ENCODE measurements around the gene EMCN. TPM values are rescaled to one million over a fixed set of nuclear protein-coding genes. Genes with fewer than 3 reads are reported as not detected.

The EMCN gene
- total and polyA plus RNA-seq, 10 of the 15 experiments (the other 5 are each of a cell fraction or from before 2014, with no cell fraction given): not detected

DNA sequence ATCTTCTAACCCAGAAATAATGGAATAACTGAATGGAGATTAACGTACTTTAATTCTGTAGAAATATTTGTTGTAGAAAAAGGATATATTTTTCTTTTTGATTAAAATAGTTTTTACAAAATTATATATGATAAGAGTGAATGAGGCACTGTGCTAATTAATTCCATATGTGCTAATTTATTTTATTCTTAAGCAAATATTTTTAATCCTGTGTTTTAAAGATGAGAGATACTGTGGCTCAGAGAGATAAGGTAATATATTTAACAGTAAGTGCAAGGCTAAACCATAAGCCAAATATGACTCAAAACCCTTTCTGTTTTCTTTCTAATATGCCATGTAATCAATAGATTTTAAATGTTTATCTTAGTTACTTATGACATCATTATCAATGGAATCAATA, 88.2 kb downstream of the EMCN start:
- Histone ChIP-seq H3K4me3 (no peak overlapping the region), H3K27me3 (replicated peaks in 1 of 2; ENCODE audit: control insufficient read depth in 2 of 2, insufficient read depth in 2 of 2, low read length in 1 of 2) (no peaks in the 10 kb centered on the region), H3K9me3 (replicated peaks; ENCODE audit: control insufficient read depth, insufficient read depth, low read length) (no peaks in the 10 kb centered on the region), H3K79me2 (ENCODE audit: control insufficient read depth, insufficient read depth, low read length) (no peaks in the 10 kb centered on the region), H3K27ac (ENCODE audit: control insufficient read depth, insufficient read depth) (no peak overlapping the region), H3K4me2 (ENCODE audit: control insufficient read depth, insufficient read depth) (no peak overlapping the region), H4K20me1 (ENCODE audit: control insufficient read depth, insufficient read depth) (no peaks in the 10 kb centered on the region), H3K9ac (ENCODE audit: control insufficient read depth, insufficient read depth, low read length) (no peak overlapping the region), H2AFZ (ENCODE audit: control insufficient read depth, low read depth, low read length) (no peak overlapping the region), H3K36me3 (ENCODE audit: control insufficient read depth in 2 of 2, insufficient read depth in 2 of 2, low read length in 1 of 2) (no peaks in the 10 kb centered on the region), H3K4me1 (ENCODE audit: control insufficient read depth, insufficient read depth, low read length) (no peaks in the 10 kb centered on the region)
- DNase-seq (ENCODE audit: low read depth, low spot score) (no peak), ATAC-seq (no peak), FAIRE-seq (no peak)
- in situ Hi-C loops (cut with MboI): no loop called here
- SMC1A ChIA-PET (ENCODE audit: uncharacterized antibody, unreplicated experiment): no interaction called here
- RAD21 ChIA-PET (ENCODE audit: unreplicated experiment): no interaction called here
- BruUV-seq (replicated peaks): no TSS peak
- CTCF ChIA-PET: no interaction called here
- WGBS (ENCODE audit: insufficient coverage, insufficient replicate concordance, low lambda C conversion rate, missing lambda C conversion rate): 21% methylated on average over 1 of the region's 1 CpG
- intact Hi-C loops (cut with micrococcal nuclease; ENCODE audit: unreplicated experiment): loop anchor here (10.0 kb wide), 1 partner anchor 735 kb away; no protein-coding TSS in a partner anchor
- no peak for TF ChIP-seq CHD2 (IDR thresholded peaks at IDR 0.05; ENCODE audit: borderline replicate concordance, low read depth, low read length)
- no peak for TF ChIP-seq ZBED1 (IDR thresholded peaks at IDR 0.05; ENCODE audit: borderline replicate concordance)
- TF ChIP-seq ATF7 (IDR thresholded peaks at IDR 0.05; ENCODE audit: low read depth): 0 out of 2 replicates have a peak, but pooled peaks have one; percentile 11
- TF ChIP-seq TBL1XR1 (IDR thresholded peaks at IDR 0.05; ENCODE audit: low read depth, low read length): no peak
- no peak for TF ChIP-seq TARDBP (IDR thresholded peaks at IDR 0.05; ENCODE audit: borderline replicate concordance)
- no peak for TF ChIP-seq POLR2AphosphoS5 (IDR thresholded peaks at IDR 0.05; ENCODE audit: low read length)
- POLR2A ChIA-PET: no interaction called here

DNA sequence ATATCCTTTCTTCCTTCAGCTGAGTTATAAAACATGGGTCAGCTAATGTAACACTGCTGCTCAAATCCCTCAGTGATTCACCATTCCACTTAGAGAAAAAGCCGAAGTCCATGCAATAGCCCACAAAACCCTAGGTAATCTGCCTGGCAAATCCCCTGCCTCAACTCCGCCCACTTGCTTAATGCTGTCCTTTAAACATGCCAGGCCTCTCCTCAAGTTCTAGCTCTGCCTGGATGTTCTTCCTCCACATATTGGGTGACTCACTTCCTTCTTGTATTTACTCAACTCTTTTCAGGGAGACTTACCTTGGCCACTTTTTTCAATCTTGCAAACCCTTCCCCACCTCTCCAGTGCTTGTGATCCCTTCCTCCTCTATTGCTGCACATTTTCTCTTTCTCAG, 89.8 kb downstream of the EMCN start:
- Histone ChIP-seq H3K36me3 (ENCODE audit: control insufficient read depth in 2 of 2, insufficient read depth in 2 of 2, low read length in 1 of 2) (no peaks in the 10 kb centered on the region), H3K27me3 (replicated peaks in 1 of 2; ENCODE audit: control insufficient read depth in 2 of 2, insufficient read depth in 2 of 2, low read length in 1 of 2) (no peaks in the 10 kb centered on the region), H3K9me3 (replicated peaks; ENCODE audit: control insufficient read depth, insufficient read depth, low read length) (no peaks in the 10 kb centered on the region), H3K4me1 (ENCODE audit: control insufficient read depth, insufficient read depth, low read length) (no peaks in the 10 kb centered on the region), H3K79me2 (ENCODE audit: control insufficient read depth, insufficient read depth, low read length) (no peaks in the 10 kb centered on the region), H4K20me1 (ENCODE audit: control insufficient read depth, insufficient read depth) (no peaks in the 10 kb centered on the region), H3K4me3 (no peak overlapping the region), H3K4me2 (ENCODE audit: control insufficient read depth, insufficient read depth) (no peak overlapping the region), H3K27ac (ENCODE audit: control insufficient read depth, insufficient read depth) (no peak overlapping the region), H3K9ac (ENCODE audit: control insufficient read depth, insufficient read depth, low read length) (no peak overlapping the region), H2AFZ (ENCODE audit: control insufficient read depth, low read depth, low read length) (no peak overlapping the region)
- FAIRE-seq (no peak), DNase-seq (ENCODE audit: low read depth, low spot score) (no peak), ATAC-seq (no peak)
- no TSS peak for BruUV-seq (replicated peaks)
- no peak for TF ChIP-seq TAF1 (IDR thresholded peaks at IDR 0.05; ENCODE audit: borderline replicate concordance, low read depth, low read length)
- no peak for TF ChIP-seq YY1 (IDR thresholded peaks at IDR 0.05; ENCODE audit: low read depth, low read length)
- TF ChIP-seq MYB (IDR thresholded peaks at IDR 0.05; ENCODE audit: borderline replicate concordance, low read depth, low read length): no peak
- no peak for TF ChIP-seq GABPA (IDR thresholded peaks at IDR 0.05; ENCODE audit: low read depth)
- no peak for TF ChIP-seq ETV6 (conservative IDR thresholded peaks at IDR 0.05 in 1 of 2, IDR thresholded peaks at IDR 0.05 in 1 of 2; ENCODE audit: borderline replicate concordance in 1 of 2, low read depth in 1 of 2)
- TF ChIP-seq, protein P1, sequence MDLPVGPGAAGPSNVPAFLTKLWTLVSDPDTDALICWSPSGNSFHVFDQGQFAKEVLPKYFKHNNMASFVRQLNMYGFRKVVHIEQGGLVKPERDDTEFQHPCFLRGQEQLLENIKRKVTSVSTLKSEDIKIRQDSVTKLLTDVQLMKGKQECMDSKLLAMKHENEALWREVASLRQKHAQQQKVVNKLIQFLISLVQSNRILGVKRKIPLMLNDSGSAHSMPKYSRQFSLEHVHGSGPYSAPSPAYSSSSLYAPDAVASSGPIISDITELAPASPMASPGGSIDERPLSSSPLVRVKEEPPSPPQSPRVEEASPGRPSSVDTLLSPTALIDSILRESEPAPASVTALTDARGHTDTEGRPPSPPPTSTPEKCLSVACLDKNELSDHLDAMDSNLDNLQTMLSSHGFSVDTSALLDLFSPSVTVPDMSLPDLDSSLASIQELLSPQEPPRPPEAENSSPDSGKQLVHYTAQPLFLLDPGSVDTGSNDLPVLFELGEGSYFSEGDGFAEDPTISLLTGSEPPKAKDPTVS (IDR thresholded peaks at IDR 0.05; ENCODE audit: low read depth, low read length): no peak
- TF ChIP-seq, protein P2, sequence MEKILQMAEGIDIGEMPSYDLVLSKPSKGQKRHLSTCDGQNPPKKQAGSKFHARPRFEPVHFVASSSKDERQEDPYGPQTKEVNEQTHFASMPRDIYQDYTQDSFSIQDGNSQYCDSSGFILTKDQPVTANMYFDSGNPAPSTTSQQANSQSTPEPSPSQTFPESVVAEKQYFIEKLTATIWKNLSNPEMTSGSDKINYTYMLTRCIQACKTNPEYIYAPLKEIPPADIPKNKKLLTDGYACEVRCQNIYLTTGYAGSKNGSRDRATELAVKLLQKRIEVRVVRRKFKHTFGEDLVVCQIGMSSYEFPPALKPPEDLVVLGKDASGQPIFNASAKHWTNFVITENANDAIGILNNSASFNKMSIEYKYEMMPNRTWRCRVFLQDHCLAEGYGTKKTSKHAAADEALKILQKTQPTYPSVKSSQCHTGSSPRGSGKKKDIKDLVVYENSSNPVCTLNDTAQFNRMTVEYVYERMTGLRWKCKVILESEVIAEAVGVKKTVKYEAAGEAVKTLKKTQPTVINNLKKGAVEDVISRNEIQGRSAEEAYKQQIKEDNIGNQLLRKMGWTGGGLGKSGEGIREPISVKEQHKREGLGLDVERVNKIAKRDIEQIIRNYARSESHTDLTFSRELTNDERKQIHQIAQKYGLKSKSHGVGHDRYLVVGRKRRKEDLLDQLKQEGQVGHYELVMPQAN (conservative IDR thresholded peaks at IDR 0.05): no peak
- TF ChIP-seq SREBF1 (IDR thresholded peaks at IDR 0.05; ENCODE audit: low read length): no peak
- no peak for TF ChIP-seq IRF4 (IDR thresholded peaks at IDR 0.05; ENCODE audit: low read depth, low read length)
- no peak for TF ChIP-seq NR2F1 (conservative IDR thresholded peaks at IDR 0.05)
- ChIA-PET CTCF (interaction anchor here (0.7 kb wide), 1 partner anchor 73 kb away, joined by 3 read pairs; no protein-coding TSS in a partner anchor), RAD21 (ENCODE audit: unreplicated experiment) (no interaction called here), POLR2A (no interaction called here), SMC1A (ENCODE audit: uncharacterized antibody, unreplicated experiment) (interaction anchor here (0.6 kb wide), 1 partner anchor 73 kb away, joined by 3 read pairs; no protein-coding TSS in a partner anchor)
- in situ Hi-C loops (cut with MboI): no loop called here
- intact Hi-C loops (cut with micrococcal nuclease; ENCODE audit: unreplicated experiment): loop anchor here (10.0 kb wide), 1 partner anchor 737 kb away; no protein-coding TSS in a partner anchor
- WGBS (ENCODE audit: insufficient coverage, insufficient replicate concordance, low lambda C conversion rate, missing lambda C conversion rate): 46% methylated on average over 2 of the region's 2 CpGs
